ENCODE results near the gene AKNA. TPM values are rescaled to one million over a fixed set of nuclear protein-coding genes. Genes with fewer than 3 reads are reported as not detected.

Gene AKNA
- total and polyA plus RNA-seq, 2 of the 8 experiments (the other 6 are each of a cell fraction or from before 2014, with no cell fraction given) = 21.0 to 27.4 TPM

DNA sequence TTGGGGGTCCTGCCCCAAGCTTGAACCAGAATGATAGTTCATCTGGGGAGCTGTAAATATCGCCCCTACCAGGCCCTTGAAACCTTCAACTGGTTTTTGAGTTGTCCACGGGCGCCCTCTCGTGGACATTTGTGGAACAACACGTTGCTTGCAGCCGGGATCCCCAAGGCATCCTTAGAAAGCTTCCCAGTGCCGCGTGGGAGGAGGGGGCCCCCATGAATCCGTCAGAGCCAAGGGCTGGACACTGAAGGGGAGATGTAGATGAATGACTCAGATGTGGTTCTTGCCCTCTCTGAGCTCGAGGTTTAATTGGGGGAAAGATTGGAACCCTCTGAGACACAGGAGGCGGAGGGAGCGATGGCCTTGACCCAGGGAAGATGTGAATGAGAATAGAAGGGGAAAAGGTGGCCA is 96.7 kb downstream of the AKNA start (continued):
- TF ChIP-seq RAD21 (IDR thresholded peaks at IDR 0.05 in 1 of 2, conservative IDR thresholded peaks at IDR 0.05 in 1 of 2; ENCODE audit: low read depth in 2 of 2, low read length in 2 of 2) = peak; percentile 92 to 94
- TF ChIP-seq, protein P1, sequence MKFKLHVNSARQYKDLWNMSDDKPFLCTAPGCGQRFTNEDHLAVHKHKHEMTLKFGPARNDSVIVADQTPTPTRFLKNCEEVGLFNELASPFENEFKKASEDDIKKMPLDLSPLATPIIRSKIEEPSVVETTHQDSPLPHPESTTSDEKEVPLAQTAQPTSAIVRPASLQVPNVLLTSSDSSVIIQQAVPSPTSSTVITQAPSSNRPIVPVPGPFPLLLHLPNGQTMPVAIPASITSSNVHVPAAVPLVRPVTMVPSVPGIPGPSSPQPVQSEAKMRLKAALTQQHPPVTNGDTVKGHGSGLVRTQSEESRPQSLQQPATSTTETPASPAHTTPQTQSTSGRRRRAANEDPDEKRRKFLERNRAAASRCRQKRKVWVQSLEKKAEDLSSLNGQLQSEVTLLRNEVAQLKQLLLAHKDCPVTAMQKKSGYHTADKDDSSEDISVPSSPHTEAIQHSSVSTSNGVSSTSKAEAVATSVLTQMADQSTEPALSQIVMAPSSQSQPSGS (IDR thresholded peaks at IDR 0.05; ENCODE audit: low read length) = no peak
- TF ChIP-seq SUZ12 (IDR thresholded peaks at IDR 0.05; ENCODE audit: low read length) = no peak
- TF ChIP-seq, protein P2, sequence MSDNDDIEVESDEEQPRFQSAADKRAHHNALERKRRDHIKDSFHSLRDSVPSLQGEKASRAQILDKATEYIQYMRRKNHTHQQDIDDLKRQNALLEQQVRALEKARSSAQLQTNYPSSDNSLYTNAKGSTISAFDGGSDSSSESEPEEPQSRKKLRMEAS (IDR thresholded peaks at IDR 0.05) = peak; percentile 65
- TF ChIP-seq CBX8 (IDR thresholded peaks at IDR 0.05; ENCODE audit: borderline replicate concordance, low read depth, low read length) = no peak
- no peak for TF ChIP-seq PHF8 (conservative IDR thresholded peaks at IDR 0.05; ENCODE audit: low read depth, low read length)
